ENCODE results near the gene GRK2.
A peak's percentile ranks its signal among the peaks of the same experiment; 100 is the strongest.

GRK2 gene

GRCh38 chr11:67306769-67307544, 40.7 kb downstream of the GRK2 start:
- peaks cover 0 to 37% (median 21%) of the 10 kb centered on the region in 4 donors for H3K4me1 ChIP-seq
- no peak for DNase-seq
- intact Hi-C loops (cut with DNase I; ENCODE audit: low total_unique reads) = no loop called here
- no peaks in the 10 kb centered on the region for H3K27me3 ChIP-seq
- no peak for TF ChIP-seq CTCF (IDR thresholded peaks at IDR 0.05)
- H3K9me3 ChIP-seq = no peaks in the 10 kb centered on the region
- no peak overlapping the region for H3K27ac ChIP-seq
- H3K36me3 ChIP-seq = peaks cover 7 to 56% (median 19%) of the 10 kb centered on the region in 3 donors
- H3K4me3 ChIP-seq = no peak overlapping the region

GRCh38 chr11:67307545-67308001, 41.3 kb downstream of the GRK2 start:
- TF ChIP-seq CTCF (IDR thresholded peaks at IDR 0.05) = no peak
- Histone ChIP-seq H3K36me3 (peaks cover 7 to 56% (median 19%) of the 10 kb centered on the region in 3 donors), H3K9me3 (no peaks in the 10 kb centered on the region), H3K4me1 (peaks cover 0 to 34% (median 16%) of the 10 kb centered on the region in 4 donors), H3K27me3 (no peaks in the 10 kb centered on the region), H3K27ac (no peak overlapping the region), H3K4me3 (no peak overlapping the region)
- DNase-seq = no peak
- intact Hi-C loops (cut with DNase I; ENCODE audit: low total_unique reads) = no loop called here

- no peak for TF ChIP-seq CTCF (IDR thresholded peaks at IDR 0.05)
- no peak overlapping the region for H3K27ac ChIP-seq
- intact Hi-C loops (cut with DNase I; ENCODE audit: low total_unique reads) = no loop called here
- H3K27me3 ChIP-seq = no peaks in the 10 kb centered on the region
- no peaks in the 10 kb centered on the region for H3K9me3 ChIP-seq
- peaks cover 7 to 56% (median 19%) of the 10 kb centered on the region in 3 donors for H3K36me3 ChIP-seq
- H3K4me3 ChIP-seq = no peak overlapping the region
- peaks cover 0 to 29% (median 12%) of the 10 kb centered on the region in 4 donors for H3K4me1 ChIP-seq
- DNase-seq = no peak
Measured at GRCh38 chr11:67308031-67308866, 42.0 kb downstream of the GRK2 start.

GRCh38 chr11:67309166-67309565, 42.9 kb downstream of the GRK2 start:
- peaks cover 7 to 56% (median 19%) of the 10 kb centered on the region in 3 donors for H3K36me3 ChIP-seq
- H3K4me3 ChIP-seq = no peak overlapping the region
- no peak for DNase-seq
- peaks cover 0 to 23% (median 8%) of the 10 kb centered on the region in 4 donors for H3K4me1 ChIP-seq
- no peak overlapping the region for H3K27ac ChIP-seq
- intact Hi-C loops (cut with DNase I; ENCODE audit: low total_unique reads) = no loop called here
- no peaks in the 10 kb centered on the region for H3K9me3 ChIP-seq
- no peak for TF ChIP-seq CTCF (IDR thresholded peaks at IDR 0.05)
- H3K27me3 ChIP-seq = no peaks in the 10 kb centered on the region

GRCh38 chr11:67309661-67310061, 43.4 kb downstream of the GRK2 start:
- DNase-seq = peak in 1 of 2 donors; percentile 43
- TF ChIP-seq CTCF (IDR thresholded peaks at IDR 0.05) = no peak
- Histone ChIP-seq H3K36me3 (peaks cover 7 to 56% (median 19%) of the 10 kb centered on the region in 3 donors), H3K27ac (no peak overlapping the region), H3K27me3 (no peaks in the 10 kb centered on the region), H3K4me3 (no peak overlapping the region), H3K9me3 (no peaks in the 10 kb centered on the region), H3K4me1 (peaks cover 0 to 18% (median 3%) of the 10 kb centered on the region in 4 donors)
- intact Hi-C loops (cut with DNase I; ENCODE audit: low total_unique reads) = no loop called here
